NCI-H446 (cell line): ENCODE measurements around the gene LRIG3.
"Not testable (repeated sequence)": the region's sequence is repeated elsewhere in the genome, so short reads cannot be mapped to it uniquely, and the experiment has no call there.

Experiments
- DNase-seq, 2 experiments: peaks; one replicate each; lab custom pipeline; 2025; lab: John Stamatoyannopoulos, UW

LRIG3 gene

DNA sequence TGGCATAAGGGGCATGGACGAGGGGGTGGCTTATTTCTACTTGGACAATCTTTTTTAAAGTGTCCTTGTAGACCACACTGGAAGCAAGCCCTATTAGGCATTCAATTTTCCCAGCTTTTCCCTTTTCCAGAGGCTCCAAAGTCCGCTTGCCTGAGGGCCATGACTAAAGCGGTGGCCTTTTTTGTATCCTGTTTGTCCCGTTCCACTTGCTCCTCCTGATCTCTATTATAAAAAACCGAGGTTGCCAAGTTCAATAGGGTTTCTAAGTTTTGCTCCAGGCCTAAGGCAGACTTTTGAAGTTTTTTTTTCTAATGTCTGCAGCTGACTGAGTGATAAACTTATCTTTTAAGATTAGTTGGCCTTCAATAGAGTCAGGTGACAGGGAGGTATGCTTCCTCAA lies 64.7 kb downstream of the LRIG3 start:
- DNase-seq, result not testable (repeated sequence)

DNA sequence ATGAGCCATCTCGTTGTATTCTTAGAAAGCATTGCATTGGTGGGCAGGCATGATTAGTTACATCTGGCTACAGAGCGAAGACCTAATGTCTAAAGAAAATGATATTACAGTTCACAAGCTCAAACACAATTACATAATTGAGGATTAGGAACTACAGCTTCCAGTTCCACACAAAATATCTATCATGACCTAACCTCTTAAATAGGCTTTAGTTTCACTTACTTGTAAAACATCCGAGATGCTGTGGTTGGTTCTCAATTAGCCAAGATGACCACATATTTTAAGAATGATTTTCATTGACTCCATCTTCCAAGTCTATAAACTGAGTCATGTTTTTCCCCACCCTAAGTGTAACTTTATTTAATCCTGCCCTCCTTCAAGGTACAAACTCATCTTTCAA lies 69.5 kb downstream of the LRIG3 start:
- DNase-seq, result no peak

DNA sequence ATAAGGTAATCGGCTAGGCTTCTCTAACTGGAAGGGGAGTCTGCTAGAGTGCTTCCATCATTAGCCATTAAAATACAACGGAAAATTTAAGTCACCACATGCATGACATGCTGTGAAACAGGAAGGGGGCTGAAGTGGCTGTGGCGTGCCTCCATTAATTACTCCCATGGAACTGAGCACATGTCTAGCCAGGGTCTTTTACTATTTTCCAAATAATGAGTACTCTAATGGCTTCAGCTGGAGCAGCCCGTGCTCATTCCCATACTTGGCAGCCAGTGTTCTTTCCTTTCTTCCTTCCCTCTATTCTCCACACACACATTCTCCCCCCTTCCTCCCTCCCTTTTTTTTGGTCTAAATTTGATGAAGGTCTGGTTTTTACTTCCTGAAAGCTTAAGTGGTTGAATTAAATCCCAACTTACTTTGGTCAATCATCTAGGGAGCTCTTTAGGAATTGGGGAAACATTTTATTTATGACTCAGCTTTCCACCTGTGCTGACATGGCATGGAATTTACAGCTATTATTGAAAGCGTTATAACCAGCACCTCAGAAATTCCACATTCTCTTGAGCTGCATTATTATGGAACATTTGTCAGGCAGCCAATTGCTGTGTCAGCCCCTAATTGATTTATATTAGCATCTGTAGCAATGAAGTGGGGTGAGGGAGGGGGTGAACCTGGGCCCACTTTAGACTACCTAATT lies 72.3 kb downstream of the LRIG3 start:
- peak in 1 of 2 experiments; percentile 8 for DNase-seq

DNA sequence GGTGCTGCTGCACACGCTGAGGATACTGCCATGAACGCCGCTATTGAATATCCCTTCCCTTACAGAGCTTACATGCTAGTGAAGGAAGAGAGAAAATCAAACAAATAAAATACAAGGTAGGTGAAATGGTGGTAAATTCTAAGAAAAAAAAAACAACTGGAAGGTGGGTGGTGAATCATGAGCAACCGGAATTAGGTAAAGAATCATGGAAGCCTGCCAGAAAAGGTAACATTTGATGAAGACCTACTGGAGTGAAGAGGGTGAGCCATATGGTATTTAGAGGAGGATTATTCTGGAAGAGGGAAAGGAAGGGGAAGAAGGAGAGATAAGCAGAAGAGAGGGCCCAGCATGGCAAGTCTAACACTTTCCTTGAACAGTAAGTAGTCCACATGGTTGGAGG lies 76.1 kb downstream of the LRIG3 start:
- no peak for DNase-seq

DNA sequence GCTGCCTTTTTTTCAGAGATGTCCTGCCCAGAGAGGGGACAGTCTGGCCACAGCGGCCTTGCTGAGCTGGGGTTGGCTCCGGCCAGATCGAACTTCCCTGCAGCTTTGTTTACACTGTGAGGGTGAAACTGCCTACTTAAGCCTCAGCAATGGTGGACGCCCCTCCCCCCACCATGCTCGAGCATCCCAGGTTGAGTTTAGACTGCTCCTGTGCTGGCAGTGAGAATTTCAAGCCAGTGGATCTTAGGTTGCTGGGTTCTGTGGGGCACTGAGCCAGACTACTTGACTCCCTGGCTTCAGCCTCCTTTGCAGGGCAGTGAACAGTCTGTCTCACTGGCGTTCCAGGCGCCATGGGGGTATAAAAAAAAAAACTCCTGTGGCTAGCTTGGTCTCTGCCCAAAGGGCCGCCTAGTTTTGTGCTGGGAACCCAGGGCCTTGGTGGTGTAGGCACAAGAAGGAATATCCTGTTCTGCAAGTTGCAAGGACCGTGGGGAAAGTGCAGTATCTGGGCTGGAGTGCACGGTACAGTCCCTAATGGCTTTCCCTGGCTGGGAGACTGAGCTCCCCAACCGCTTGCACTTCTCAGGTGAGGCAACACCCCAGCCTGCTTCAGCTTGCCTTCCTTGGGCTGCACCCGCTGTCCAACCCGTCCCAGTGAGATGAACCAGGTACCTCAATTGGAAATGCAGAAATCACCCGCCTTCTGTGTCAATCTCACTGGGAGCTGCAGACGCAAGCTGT lies 79.1 kb downstream of the LRIG3 start:
- peak in 1 of 2 experiments; percentile 38 for DNase-seq

DNA sequence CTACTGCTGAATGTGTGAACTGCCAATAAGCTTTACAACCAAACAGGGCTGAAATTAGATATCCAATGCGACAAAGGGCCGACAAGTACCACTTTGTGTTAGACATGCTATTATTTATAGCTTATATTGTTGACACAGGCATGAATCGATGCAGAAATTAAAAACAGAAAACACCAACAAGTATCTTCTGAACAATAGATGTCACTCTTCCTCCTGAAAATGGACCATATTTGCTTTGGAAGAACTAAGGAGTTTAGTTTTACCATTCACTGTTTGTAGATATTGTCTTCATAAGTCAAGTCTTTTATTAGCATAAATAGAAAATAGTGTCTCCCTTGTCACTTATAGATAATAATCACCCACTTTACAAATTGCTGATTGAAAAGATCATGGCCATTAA lies 86.5 kb downstream of the LRIG3 start:
- no peak for DNase-seq

DNA sequence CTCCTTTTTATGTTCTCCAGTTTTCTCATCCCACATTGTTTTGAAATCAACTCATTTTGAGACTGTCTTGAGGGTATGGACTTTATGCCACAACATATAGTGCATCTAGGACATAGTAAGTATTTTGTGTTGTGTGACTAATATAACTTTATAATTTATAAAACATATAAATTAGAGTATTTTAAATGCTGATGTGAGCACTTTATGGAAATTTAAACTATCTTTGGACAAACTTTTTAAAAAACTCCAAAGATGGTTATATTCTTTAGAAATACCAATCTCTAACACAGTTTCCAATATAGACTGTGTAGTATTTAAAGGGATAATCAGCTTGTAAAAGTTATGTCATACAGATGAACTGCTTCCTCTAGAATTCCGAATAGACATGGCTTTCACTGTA lies 87.4 kb downstream of the LRIG3 start:
- no peak for DNase-seq
